ENCODE data around the gene TH. TPM values are rescaled to one million over a fixed set of nuclear protein-coding genes. Genes with fewer than 3 reads are reported as not detected.

The TH gene
- total and polyA plus RNA-seq, 9 donors = 0.12 to 4.1 (median 0.97) TPM; not detected in 2

GRCh38 chr11:2133241-2134021 is 38.2 kb downstream of the TH start:
- Histone ChIP-seq H3K9me3 (no peaks in the 10 kb centered on the region), H3K27me3 (no peaks in the 10 kb centered on the region), H3K36me3 (no peaks in the 10 kb centered on the region), H3K27ac (no peak overlapping the region), H3K4me1 (ENCODE audit: insufficient read depth) (no peaks in the 10 kb centered on the region), H3K4me3 (no peak overlapping the region)
- intact Hi-C loops (cut with DNase I) = no loop called here
- WGBS, 3 donors = 47 to 67% (median 54%) methylated on average over 33 of the region's 33 CpGs
- TF ChIP-seq, protein P1, sequence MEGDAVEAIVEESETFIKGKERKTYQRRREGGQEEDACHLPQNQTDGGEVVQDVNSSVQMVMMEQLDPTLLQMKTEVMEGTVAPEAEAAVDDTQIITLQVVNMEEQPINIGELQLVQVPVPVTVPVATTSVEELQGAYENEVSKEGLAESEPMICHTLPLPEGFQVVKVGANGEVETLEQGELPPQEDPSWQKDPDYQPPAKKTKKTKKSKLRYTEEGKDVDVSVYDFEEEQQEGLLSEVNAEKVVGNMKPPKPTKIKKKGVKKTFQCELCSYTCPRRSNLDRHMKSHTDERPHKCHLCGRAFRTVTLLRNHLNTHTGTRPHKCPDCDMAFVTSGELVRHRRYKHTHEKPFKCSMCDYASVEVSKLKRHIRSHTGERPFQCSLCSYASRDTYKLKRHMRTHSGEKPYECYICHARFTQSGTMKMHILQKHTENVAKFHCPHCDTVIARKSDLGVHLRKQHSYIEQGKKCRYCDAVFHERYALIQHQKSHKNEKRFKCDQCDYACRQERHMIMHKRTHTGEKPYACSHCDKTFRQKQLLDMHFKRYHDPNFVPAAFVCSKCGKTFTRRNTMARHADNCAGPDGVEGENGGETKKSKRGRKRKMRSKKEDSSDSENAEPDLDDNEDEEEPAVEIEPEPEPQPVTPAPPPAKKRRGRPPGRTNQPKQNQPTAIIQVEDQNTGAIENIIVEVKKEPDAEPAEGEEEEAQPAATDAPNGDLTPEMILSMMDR (IDR thresholded peaks at IDR 0.05) = no peak
- TF ChIP-seq EP300 (IDR thresholded peaks at IDR 0.05) (no peak), POLR2A (IDR thresholded peaks at IDR 0.05) (no peak)
- no peak for DNase-seq

DNA sequence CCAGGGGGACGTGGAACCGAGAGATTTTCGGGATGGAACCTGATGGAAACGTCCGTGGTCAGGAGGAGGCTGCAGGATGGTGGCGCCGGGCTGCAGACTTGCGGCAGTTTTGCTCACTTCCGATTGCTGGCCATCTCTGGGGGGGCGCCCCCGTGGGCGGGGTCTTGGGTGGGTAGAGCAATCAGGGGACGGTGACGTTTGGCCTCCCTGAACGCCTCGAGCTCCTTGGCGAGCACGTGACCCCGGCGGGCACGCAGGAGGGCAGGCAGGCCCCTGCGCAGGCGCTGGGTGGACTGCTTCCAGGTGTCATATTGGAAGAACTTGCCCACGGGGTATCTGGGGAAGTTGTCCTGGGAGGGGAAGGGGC is 38.8 kb downstream of the TH start:
- Histone ChIP-seq H3K9me3 (no peaks in the 10 kb centered on the region), H3K4me1 (ENCODE audit: insufficient read depth) (no peaks in the 10 kb centered on the region), H3K36me3 (no peaks in the 10 kb centered on the region), H3K4me3 (no peak overlapping the region), H3K27me3 (no peaks in the 10 kb centered on the region), H3K27ac (no peak overlapping the region)
- 55 to 60% (median 59%) methylated on average over 23 to 24 of the region's 24 CpGs for WGBS, 3 donors
- intact Hi-C loops (cut with DNase I) = no loop called here
- TF ChIP-seq EP300 (IDR thresholded peaks at IDR 0.05) = no peak
- no peak for TF ChIP-seq POLR2A (IDR thresholded peaks at IDR 0.05)
- TF ChIP-seq, protein P1 (IDR thresholded peaks at IDR 0.05) = no peak
- DNase-seq = no peak

DNA sequence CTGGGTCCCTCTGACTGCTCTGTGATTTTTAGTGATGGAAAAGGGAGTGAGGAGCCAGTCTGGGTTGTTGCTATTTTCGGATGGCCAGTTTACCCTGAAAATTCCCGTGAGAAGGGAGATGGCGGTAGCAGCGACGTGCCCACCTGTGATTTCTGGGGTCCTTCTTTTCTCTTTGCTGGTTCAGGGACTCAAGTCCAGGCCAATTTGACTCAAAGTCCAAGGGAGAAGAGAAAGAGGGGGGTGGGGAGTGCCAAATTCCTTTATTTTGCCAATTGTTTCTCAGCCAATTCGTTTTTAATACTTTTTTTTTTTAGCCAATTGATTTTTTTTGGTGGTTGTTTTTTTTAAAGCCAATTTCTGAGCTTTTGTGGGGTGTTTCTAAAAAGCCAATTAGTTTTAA is 39.4 kb downstream of the TH start:
- H3K27me3 ChIP-seq = no peaks in the 10 kb centered on the region
- no peaks in the 10 kb centered on the region for H3K36me3 ChIP-seq
- H3K4me3 ChIP-seq = no peak overlapping the region
- whole genome bisulfite sequencing, 3 donors = 51 to 61% (median 60%) methylated on average over 6 of the region's 6 CpGs
- intact Hi-C loops (cut with DNase I) = no loop called here
- no peaks in the 10 kb centered on the region for H3K9me3 ChIP-seq
- H3K4me1 ChIP-seq (ENCODE audit: insufficient read depth) = no peaks in the 10 kb centered on the region
- no peak for DNase-seq
- no peak overlapping the region for H3K27ac ChIP-seq
- TF ChIP-seq, protein P1 (IDR thresholded peaks at IDR 0.05) = no peak
- no peak for TF ChIP-seq EP300 (IDR thresholded peaks at IDR 0.05)
- TF ChIP-seq POLR2A (IDR thresholded peaks at IDR 0.05) = no peak

GRCh38 chr11:2131371-2132236 is 40.0 kb downstream of the TH start:
- TF ChIP-seq EP300 (IDR thresholded peaks at IDR 0.05) = no peak
- TF ChIP-seq, protein P1 (IDR thresholded peaks at IDR 0.05) = no peak
- TF ChIP-seq POLR2A (IDR thresholded peaks at IDR 0.05) = no peak
- 79 to 87% (median 80%) methylated on average over 28 of the region's 28 CpGs for WGBS, 3 donors
- Histone ChIP-seq H3K9me3 (no peaks in the 10 kb centered on the region), H3K27ac (no peak overlapping the region), H3K4me1 (ENCODE audit: insufficient read depth) (no peaks in the 10 kb centered on the region), H3K4me3 (no peak overlapping the region), H3K36me3 (no peaks in the 10 kb centered on the region), H3K27me3 (no peaks in the 10 kb centered on the region)
- DNase-seq = no peak
- intact Hi-C loops (cut with DNase I) = no loop called here

Data from ovary (tissue), 9 donors.